RWPE1 (cell line): ENCODE results near the gene DNMT3L.

Experiments
- CTCF ChIA-PET: fragments of 350-600 bp; sonication (Branson Sonifier 250); formaldehyde crosslinking; extraction: SDS; loops from one replicate; lab custom pipeline; 2021; lab: Yijun Ruan, JAX
- POLR2A ChIA-PET: fragments of 400-600 bp; formaldehyde crosslinking; extraction: SDS; loops from one replicate; lab custom pipeline; 2020; ENCODE audit warnings: antibody characterized with exemption; ENCODE audit not compliant: low non-redundant PET; lab: Yijun Ruan, JAX
- DNase-seq: peaks from one replicate; pipeline ENCODE4 v3.0.0; 2012; ENCODE audit warnings: low spot score
- H3K27ac ChIP-seq: fragments of 450-650 bp; 2 replicates; pipeline ENCODE4 v1.5.1; 2017
- TF ChIP-seq, protein P1 (sequence below): fragments of 450-650 bp; conservative IDR thresholded peaks from 2 replicates; pipeline ENCODE4 v1.5.1; 2017; ENCODE audit warnings: low read depth, mild to moderate bottlenecking

DNMT3L gene

DNA sequence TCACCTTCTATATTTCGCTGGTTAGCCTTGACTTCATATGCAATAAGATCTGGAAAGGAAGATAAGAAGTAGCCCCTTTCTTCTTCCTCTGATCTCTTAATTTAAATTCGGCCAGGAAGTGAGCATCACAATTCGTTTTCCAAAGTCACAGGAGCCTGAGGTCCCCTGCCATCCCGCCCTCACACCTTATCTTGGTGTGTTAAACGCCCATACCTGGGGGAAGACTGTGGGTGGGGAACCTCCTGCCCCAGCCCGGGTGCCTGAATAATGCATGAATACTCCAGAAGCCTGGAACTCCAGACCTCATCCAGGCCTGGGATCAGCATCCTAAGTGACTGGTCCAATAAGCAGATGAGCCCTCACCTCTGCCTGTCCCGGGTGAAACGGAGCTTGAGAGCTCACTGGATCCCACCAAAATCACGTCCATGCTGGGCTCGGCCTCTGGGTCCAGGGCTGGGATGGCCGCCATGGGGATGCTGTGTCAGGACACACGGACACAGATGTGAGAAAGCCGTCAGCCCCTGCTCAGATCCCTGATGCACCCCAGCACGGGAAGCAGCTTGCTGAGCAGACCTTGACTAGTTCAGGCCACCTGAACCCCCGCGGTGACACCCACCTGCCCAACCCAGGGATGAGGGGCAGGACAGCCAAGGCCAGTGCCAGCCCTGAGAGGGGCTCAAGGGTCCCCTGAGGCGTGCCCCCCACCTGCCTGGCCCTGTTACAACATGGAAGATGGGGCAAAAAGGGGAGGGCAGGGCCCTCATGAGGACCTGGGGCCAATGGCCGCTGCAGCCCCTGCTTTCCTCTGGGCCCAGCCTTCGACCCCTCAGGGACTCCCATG is 686 bp downstream of the DNMT3L start:
- POLR2A ChIA-PET, result no interaction called here
- TF ChIP-seq, protein P1, sequence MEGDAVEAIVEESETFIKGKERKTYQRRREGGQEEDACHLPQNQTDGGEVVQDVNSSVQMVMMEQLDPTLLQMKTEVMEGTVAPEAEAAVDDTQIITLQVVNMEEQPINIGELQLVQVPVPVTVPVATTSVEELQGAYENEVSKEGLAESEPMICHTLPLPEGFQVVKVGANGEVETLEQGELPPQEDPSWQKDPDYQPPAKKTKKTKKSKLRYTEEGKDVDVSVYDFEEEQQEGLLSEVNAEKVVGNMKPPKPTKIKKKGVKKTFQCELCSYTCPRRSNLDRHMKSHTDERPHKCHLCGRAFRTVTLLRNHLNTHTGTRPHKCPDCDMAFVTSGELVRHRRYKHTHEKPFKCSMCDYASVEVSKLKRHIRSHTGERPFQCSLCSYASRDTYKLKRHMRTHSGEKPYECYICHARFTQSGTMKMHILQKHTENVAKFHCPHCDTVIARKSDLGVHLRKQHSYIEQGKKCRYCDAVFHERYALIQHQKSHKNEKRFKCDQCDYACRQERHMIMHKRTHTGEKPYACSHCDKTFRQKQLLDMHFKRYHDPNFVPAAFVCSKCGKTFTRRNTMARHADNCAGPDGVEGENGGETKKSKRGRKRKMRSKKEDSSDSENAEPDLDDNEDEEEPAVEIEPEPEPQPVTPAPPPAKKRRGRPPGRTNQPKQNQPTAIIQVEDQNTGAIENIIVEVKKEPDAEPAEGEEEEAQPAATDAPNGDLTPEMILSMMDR, result no peak
- H3K27ac ChIP-seq, result no peak overlapping the region
- CTCF ChIA-PET, result interaction anchor here (0.5 kb wide), 1 partner anchor 225 kb away, joined by 4 read pairs; no protein-coding TSS in a partner anchor
- no peak for DNase-seq

DNA sequence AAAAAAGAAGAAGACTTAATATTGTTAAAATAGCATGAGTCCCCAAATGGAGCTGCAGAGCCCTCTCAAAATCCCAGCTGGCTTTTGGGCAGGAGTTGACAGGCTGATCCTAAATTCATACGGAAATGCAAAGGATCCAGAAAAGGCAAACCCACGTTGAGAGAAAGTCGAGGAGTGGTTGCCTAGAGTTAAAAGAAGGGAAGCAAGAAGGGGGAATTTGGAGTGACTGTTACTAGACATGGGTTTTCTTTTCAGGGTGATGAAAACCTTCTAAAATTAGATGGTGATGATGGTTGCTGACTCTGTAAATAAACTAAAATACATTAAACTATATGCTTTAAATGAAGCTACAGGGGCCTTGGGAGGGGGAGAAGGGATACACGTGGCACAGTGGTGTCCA is 1.6 kb downstream of the DNMT3L start:
- POLR2A ChIA-PET, result no interaction called here
- no peak overlapping the region for H3K27ac ChIP-seq
- CTCF ChIA-PET, result interaction anchor here (0.6 kb wide), 1 partner anchor 185 kb away, joined by 5 read pairs; no protein-coding TSS in a partner anchor
- TF ChIP-seq, protein P1, result no peak
- DNase-seq, result no peak

DNA sequence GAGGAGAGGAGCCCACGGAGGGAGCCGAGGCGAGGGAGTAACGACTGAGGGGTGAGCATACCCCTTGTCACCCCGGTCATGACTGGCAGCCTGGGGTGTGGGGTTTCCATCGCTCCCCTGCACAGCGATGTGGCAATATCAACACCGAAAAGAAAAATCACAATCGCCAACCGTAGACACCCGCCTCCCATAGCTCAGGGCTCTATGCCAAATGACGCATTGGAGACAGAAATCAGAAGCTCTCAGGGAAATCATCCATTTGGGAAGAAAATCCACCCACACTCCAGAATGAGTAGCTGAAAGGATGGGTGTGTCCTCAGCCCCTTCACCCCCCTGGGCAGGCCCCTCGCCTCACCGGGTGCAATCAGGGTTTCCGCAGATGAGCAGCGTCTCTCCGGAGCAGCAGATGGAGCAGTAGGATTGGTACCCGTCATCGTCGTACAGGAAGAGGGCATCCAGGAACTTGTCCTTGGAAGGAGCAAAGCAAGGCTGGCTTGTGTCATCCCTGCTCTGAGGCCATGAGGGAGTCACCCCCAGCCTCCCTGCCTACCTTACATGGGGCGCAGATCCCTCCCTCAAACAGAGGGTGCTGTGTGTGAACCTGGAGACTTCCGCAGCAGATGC is 2.5 kb downstream of the DNMT3L start:
- DNase-seq, result no peak
- TF ChIP-seq, protein P1, result no peak
- H3K27ac ChIP-seq, result no peak overlapping the region
- POLR2A ChIA-PET, result no interaction called here
- CTCF ChIA-PET, result no interaction called here

DNA sequence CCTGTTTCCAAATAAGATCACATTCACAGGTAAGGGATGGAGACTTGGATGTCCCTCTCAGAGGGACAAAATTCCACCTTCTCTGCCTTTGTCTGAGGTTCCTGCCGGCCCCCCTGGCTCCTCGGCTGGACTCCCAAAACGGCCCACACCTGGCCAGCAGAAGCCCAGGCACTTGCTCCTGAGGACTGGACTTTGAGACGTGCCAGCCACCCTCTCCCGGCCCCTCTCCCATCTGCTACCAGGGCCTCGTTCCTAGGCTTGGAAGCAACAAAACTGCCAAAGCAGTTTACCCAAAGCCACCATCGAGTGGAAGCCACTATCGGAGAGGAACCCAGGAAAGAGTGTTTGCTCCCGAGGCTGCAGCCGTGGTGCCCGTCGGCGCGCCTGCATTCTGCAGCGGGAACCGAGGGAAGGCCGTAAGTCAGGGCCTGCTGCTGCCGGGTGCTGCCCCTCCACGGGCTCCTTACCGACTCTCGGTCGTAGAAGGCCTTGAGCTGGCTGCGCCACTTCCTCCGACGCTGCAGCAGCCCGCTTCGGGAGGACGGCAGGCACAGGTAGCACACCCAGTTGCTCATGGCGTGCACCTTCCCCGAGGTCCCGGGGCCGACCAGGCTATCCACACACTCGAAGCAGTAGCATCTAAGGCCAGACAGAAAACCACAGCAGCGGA is 3.5 kb downstream of the DNMT3L start:
- no peak for DNase-seq
- ChIA-PET CTCF (no interaction called here), POLR2A (no interaction called here)
- no peak overlapping the region for H3K27ac ChIP-seq
- TF ChIP-seq, protein P1, result no peak

DNA sequence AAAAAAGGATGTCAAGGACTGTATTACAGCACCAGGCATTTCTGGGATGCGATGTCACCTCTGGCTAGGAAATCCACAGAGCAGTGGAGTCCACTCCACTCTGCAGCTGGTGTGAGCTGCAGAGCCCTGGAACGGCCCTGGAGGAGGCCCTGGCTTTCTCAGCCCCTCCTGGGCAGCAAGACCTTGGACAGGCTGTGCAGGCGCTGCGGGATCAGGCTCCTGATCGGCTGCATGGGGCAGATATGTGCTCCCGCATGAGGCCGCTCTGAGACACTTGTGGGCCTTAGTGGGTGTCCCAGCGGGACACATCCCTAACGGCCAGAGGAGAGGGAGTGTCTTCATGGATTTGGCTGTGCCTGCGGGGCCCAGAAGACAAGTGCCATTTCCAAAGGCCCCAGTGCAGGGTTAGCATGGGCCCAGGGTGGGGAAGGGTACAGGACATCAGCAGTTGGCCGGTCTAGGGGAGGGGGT is 6.2 kb downstream of the DNMT3L start:
- ChIA-PET POLR2A (no interaction called here), CTCF (interaction anchor here (0.6 kb wide), 1 partner anchor 188 kb away, joined by 3 read pairs; no protein-coding TSS in a partner anchor)
- H3K27ac ChIP-seq, result no peak overlapping the region
- no peak for DNase-seq
- TF ChIP-seq, protein P1, result no peak
